T-cell (primary cell): ENCODE data around the gene METTL16. TPM values are rescaled to one million over a fixed set of nuclear protein-coding genes. Genes with fewer than 3 reads are reported as not detected.
"Not testable (repeated sequence)": the region's sequence is repeated elsewhere in the genome, so short reads cannot be mapped to it uniquely, and the experiment has no call there.

ENCODE experiments used
- ATAC-seq, 4 experiments: fragments of 200-7000 bp in 3 of 4; fragments of 150-1000 bp in 1 of 4; cut with Tn5 transposase; replicated peaks in 1 of 4; 1 replicate in 3 of 4; 2 replicates in 1 of 4; pipeline ENCODE4 v1.10.0; 2021; ENCODE audit warnings: moderate library complexity in 3 of 4, mild to moderate bottlenecking in 2 of 4, moderate number of reproducible peaks in 1 of 4
- CTCF ChIA-PET, 2 donors: fragments of 300-600 bp; sonication (Branson Sonifier 250); formaldehyde crosslinking; loops; one replicate each; lab custom pipeline; 2022; ENCODE audit warnings: antibody characterized with exemption in 2 of 2; lab: Charles Lee
- POLR2A ChIA-PET, 2 donors: fragments of 300-600 bp; sonication (Branson Sonifier 250); formaldehyde crosslinking; loops; one replicate each; lab custom pipeline; 2022; ENCODE audit warnings: antibody characterized with exemption in 2 of 2; lab: Charles Lee
- DNase-seq, 35 experiments: peaks; one replicate each; pipeline versions ENCODE4 v3.0.0 to v3.0.0-alpha.2; 2013 to 2023
- H3K27ac ChIP-seq: one replicate; pipeline ENCODE4 v1.5.1; 2013; ENCODE audit warnings: low read length
- H3K27me3 ChIP-seq, 2 experiments: replicated peaks in 1 of 2; 1 replicate in 1 of 2; 2 replicates in 1 of 2; pipeline versions ENCODE4 v1.6.1 to v1.7.0; 2013; ENCODE audit warnings: low read length in 1 of 2, mixed read lengths in 1 of 2; ENCODE audit not compliant: control insufficient read depth in 2 of 2, insufficient read depth in 2 of 2; ENCODE audit errors: extremely low read depth in 1 of 2
- H3K36me3 ChIP-seq, 2 donors: 1 replicate in 1 of 2; 2 replicates in 1 of 2; pipeline versions ENCODE4 v1.6.1 to v1.7.0; 2013; ENCODE audit warnings: low read length in 1 of 2; ENCODE audit not compliant: control insufficient read depth in 2 of 2, insufficient read depth in 1 of 2; ENCODE audit errors: extremely low read depth in 1 of 2
- H3K4me1 ChIP-seq, 2 experiments: 1 replicate in 1 of 2; 2 replicates in 1 of 2; pipeline versions ENCODE4 v1.6.1 to v1.7.0; 2013; ENCODE audit warnings: low read length in 2 of 2, mixed read lengths in 1 of 2; ENCODE audit not compliant: insufficient read depth in 2 of 2, control insufficient read depth in 1 of 2; ENCODE audit errors: extremely low read depth in 1 of 2
- H3K4me3 ChIP-seq, 2 donors: 1 replicate in 1 of 2; 2 replicates in 1 of 2; pipeline versions ENCODE4 v1.5.1 to v1.7.0; 2013; ENCODE audit warnings: mild to moderate bottlenecking in 2 of 2, low read length in 1 of 2, moderate library complexity in 1 of 2; ENCODE audit not compliant: control insufficient read depth in 1 of 2; ENCODE audit errors: extremely low read depth in 1 of 2
- H3K9me3 ChIP-seq: 2 replicates; pipeline ENCODE4 v1.7.0; 2013
- H3K27ac Mint-ChIP-seq, 2 donors: one replicate each; pipeline ENCODE4 v1.8.0; 2020 to 2021; ENCODE audit warnings: mild to moderate bottlenecking in 2 of 2, mixed read lengths in 2 of 2
- H3K27me3 Mint-ChIP-seq, 2 donors: one replicate each; pipeline ENCODE4 v1.8.0; 2021 to 2022; ENCODE audit warnings: mixed read lengths in 2 of 2
- H3K36me3 Mint-ChIP-seq: one replicate; pipeline ENCODE4 v1.8.0; 2021; ENCODE audit warnings: mixed read lengths
- H3K4me1 Mint-ChIP-seq, 3 donors: one replicate each; pipeline ENCODE4 v1.8.0; 2020 to 2022; ENCODE audit warnings: mixed read lengths in 3 of 3, mild to moderate bottlenecking in 1 of 3
- H3K4me3 Mint-ChIP-seq, 3 donors: one replicate each; pipeline ENCODE4 v1.8.0; 2020 to 2022; ENCODE audit warnings: mild to moderate bottlenecking in 3 of 3, mixed read lengths in 3 of 3, moderate library complexity in 3 of 3
- H3K9me3 Mint-ChIP-seq, 3 donors: one replicate each; pipeline ENCODE4 v1.8.0; 2020 to 2022; ENCODE audit warnings: mixed read lengths in 3 of 3
- WGBS: methylation state at CpG from one replicate; pipeline ENCODE4 v1.1.5; 2013; ENCODE audit warnings: missing lambda C conversion rate; ENCODE audit not compliant: insufficient coverage; 5-methylcytosine and 5-hydroxymethylcytosine counted together
- total RNA-seq, 35 experiments: library from RNA in 6 of 35; stranded (reverse) in 6 of 35; fragments of 120-200 nt in 1 of 35; gene quantifications; one replicate each; pipeline versions ENCODE4 v1.2.1 to v1.2.4 and lab custom pipeline; 2013 to 2026

Gene METTL16
- total RNA-seq, 5 donors from 2014 or later (not counting 1 experiment from before 2014, with no cell fraction given) = 43.0 to 51.1 (median 43.2) TPM

- DNase-seq = no peak
- no peaks in the 10 kb centered on the region for H3K27me3 Mint-ChIP-seq
- H3K4me1 ChIP-seq = no peaks in the 10 kb centered on the region
- ATAC-seq = no peak
- no peak overlapping the region for H3K4me3 ChIP-seq
- ChIA-PET CTCF (interaction anchor here in 1 of 2 donors (0.7 kb wide), 1 partner anchor 488 kb away, joined by 3 read pairs; no protein-coding TSS in a partner anchor), POLR2A (no interaction called here)
- H3K4me1 Mint-ChIP-seq = peaks cover 2 to 13% (median 6%) of the 10 kb centered on the region in 3 donors
- no peaks in the 10 kb centered on the region for H3K27me3 ChIP-seq
- H3K4me3 Mint-ChIP-seq = no peak overlapping the region
- WGBS = no CpG with 5 or more reads among the region's 1 CpG
- no peak overlapping the region for H3K27ac ChIP-seq
- peaks cover 13 to 14% of the 10 kb centered on the region in 2 donors for H3K36me3 ChIP-seq
- no peaks in the 10 kb centered on the region for H3K9me3 ChIP-seq
- H3K9me3 Mint-ChIP-seq = peaks cover 0 to 5% (median 4%) of the 10 kb centered on the region in 3 donors
- peaks cover 25% of the 10 kb centered on the region for H3K36me3 Mint-ChIP-seq
- H3K27ac Mint-ChIP-seq = no peak overlapping the region
Measured at GRCh38 chr17:2445638-2446037, 66.0 kb downstream of the METTL16 start.

GRCh38 chr17:2444382-2444781, 67.3 kb downstream of the METTL16 start:
- Mint-ChIP-seq H3K4me3 (no peak overlapping the region), H3K9me3 (peaks cover 0 to 5% (median 4%) of the 10 kb centered on the region in 3 donors), H3K4me1 (peaks cover under 1 to 6% (median 2%) of the 10 kb centered on the region in 3 donors), H3K36me3 (peaks cover 25% of the 10 kb centered on the region), H3K27ac (no peak overlapping the region), H3K27me3 (no peaks in the 10 kb centered on the region)
- Histone ChIP-seq H3K27me3 (no peaks in the 10 kb centered on the region), H3K4me3 (no peak overlapping the region), H3K4me1 (no peaks in the 10 kb centered on the region), H3K27ac (no peak overlapping the region), H3K9me3 (no peaks in the 10 kb centered on the region), H3K36me3 (peaks cover 13 to 25% of the 10 kb centered on the region in 2 donors)
- no peak for ATAC-seq
- WGBS = no CpG with 5 or more reads among the region's 8 CpGs
- POLR2A ChIA-PET = interaction anchor here in 1 of 2 donors (0.6 kb wide), 1 partner anchor 625 kb away, joined by 3 read pairs; no protein-coding TSS in a partner anchor
- no peak for DNase-seq
- CTCF ChIA-PET = interaction anchor here in 1 of 2 donors (0.6 kb wide), 1 partner anchor 232 kb away, joined by 4 read pairs; no protein-coding TSS in a partner anchor

DNA sequence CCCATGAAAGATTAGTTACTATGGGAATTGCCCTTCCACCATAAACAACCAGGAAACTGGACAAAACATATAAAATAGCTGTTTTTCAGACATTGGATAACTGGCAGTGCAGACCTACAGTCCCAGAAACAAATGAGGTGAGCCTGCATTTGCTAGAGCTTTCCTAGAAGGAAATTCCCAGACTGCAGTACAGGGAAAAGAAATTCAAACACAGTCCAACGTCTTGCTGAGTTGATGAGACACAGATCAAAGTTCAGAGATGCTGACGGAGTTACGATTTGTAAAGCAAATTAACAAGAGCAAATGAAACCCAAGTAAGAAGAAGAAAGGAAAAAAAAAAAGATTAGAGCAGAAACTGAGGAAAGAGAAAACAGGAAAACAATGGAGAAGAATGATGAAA, 69.5 kb downstream of the METTL16 start:
- H3K4me3 ChIP-seq = no peak overlapping the region
- H3K27ac ChIP-seq = no peak overlapping the region
- Mint-ChIP-seq H3K4me3 (no peak overlapping the region), H3K27ac (peak overlapping the region in 1 of 2 donors; percentile 21), H3K9me3 (peaks cover 0 to 5% (median 4%) of the 10 kb centered on the region in 3 donors), H3K4me1 (peaks cover 0 to 6% (median 2%) of the 10 kb centered on the region in 3 donors), H3K36me3 (peaks cover 36% of the 10 kb centered on the region), H3K27me3 (no peaks in the 10 kb centered on the region)
- H3K27me3 ChIP-seq = no peaks in the 10 kb centered on the region
- POLR2A ChIA-PET = no interaction called here
- CTCF ChIA-PET = no interaction called here
- peaks cover 13 to 44% of the 10 kb centered on the region in 2 donors for H3K36me3 ChIP-seq
- no peaks in the 10 kb centered on the region for H3K4me1 ChIP-seq
- no peak for ATAC-seq
- no peak for DNase-seq
- no peaks in the 10 kb centered on the region for H3K9me3 ChIP-seq
- no CpG with 5 or more reads among the region's 3 CpGs for whole genome bisulfite sequencing

GRCh38 chr17:2440930-2441329, 70.8 kb downstream of the METTL16 start:
- DNase-seq (no peak), ATAC-seq (no peak)
- H3K27me3 ChIP-seq = no peaks in the 10 kb centered on the region
- Mint-ChIP-seq H3K27me3 (no peaks in the 10 kb centered on the region), H3K4me1 (peaks cover 0 to 6% (median 2%) of the 10 kb centered on the region in 3 donors), H3K27ac (no peak overlapping the region), H3K4me3 (no peak overlapping the region), H3K36me3 (peaks cover 41% of the 10 kb centered on the region), H3K9me3 (peaks cover 0 to 2% (median 1%) of the 10 kb centered on the region in 3 donors)
- no peaks in the 10 kb centered on the region for H3K9me3 ChIP-seq
- no peaks in the 10 kb centered on the region for H3K4me1 ChIP-seq
- WGBS = 100% methylated on average over 1 of the region's 4 CpGs
- H3K27ac ChIP-seq = no peak overlapping the region
- ChIA-PET POLR2A (interaction anchor here in 1 of 2 donors (0.6 kb wide), 1 partner anchor 10 kb away, joined by 5 read pairs; no protein-coding TSS in a partner anchor), CTCF (no interaction called here)
- H3K36me3 ChIP-seq = peaks cover 13 to 56% of the 10 kb centered on the region in 2 donors
- no peak overlapping the region for H3K4me3 ChIP-seq

GRCh38 chr17:2439997-2440396, 71.7 kb downstream of the METTL16 start:
- 100% methylated on average over 3 of the region's 6 CpGs for WGBS
- H3K27ac ChIP-seq, H3K4me1 Mint-ChIP-seq, H3K4me1 ChIP-seq, ATAC-seq, DNase-seq, H3K9me3 Mint-ChIP-seq, POLR2A ChIA-PET, H3K4me3 Mint-ChIP-seq, H3K4me3 ChIP-seq, CTCF ChIA-PET, H3K27me3 ChIP-seq, H3K27me3 Mint-ChIP-seq, H3K9me3 ChIP-seq, H3K27ac Mint-ChIP-seq: not testable (repeated sequence)
- peaks cover 15 to 62% of the 10 kb centered on the region in 2 donors for H3K36me3 ChIP-seq
- peaks cover 39% of the 10 kb centered on the region for H3K36me3 Mint-ChIP-seq

DNA sequence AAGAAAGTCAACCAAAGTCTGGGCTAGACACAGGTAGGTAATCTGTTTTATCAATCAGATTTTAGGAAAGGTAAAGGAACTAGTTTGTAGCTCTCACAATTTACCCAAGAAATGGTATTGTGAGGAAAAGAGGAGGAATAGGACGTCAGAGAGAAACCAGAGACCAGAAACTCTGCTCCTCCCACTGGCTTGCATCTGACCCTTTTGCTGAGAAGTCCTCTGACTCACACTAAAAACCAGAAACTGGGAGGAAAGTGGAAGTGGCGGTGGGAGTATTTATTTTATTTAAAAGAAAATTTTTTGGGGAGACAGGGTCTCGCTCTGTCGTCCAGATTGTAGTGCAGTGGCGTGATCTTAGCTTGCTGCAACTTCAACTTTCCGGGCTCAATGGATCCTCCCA, 72.9 kb downstream of the METTL16 start:
- ATAC-seq = no peak
- no peaks in the 10 kb centered on the region for H3K4me1 ChIP-seq
- no peak overlapping the region for H3K27ac ChIP-seq
- no peaks in the 10 kb centered on the region for H3K27me3 ChIP-seq
- peaks cover 13 to 65% of the 10 kb centered on the region in 2 donors for H3K36me3 ChIP-seq
- H3K4me1 Mint-ChIP-seq = peaks cover 0 to 6% (median 2%) of the 10 kb centered on the region in 3 donors
- ChIA-PET CTCF (no interaction called here), POLR2A (no interaction called here)
- H3K9me3 Mint-ChIP-seq = no peaks in the 10 kb centered on the region
- no peak for DNase-seq
- no peak overlapping the region for H3K4me3 Mint-ChIP-seq
- no peak overlapping the region for H3K27ac Mint-ChIP-seq
- peaks cover 44% of the 10 kb centered on the region for H3K36me3 Mint-ChIP-seq
- H3K4me3 ChIP-seq = no peak overlapping the region
- H3K9me3 ChIP-seq = no peaks in the 10 kb centered on the region
- WGBS = no CpG with 5 or more reads among the region's 6 CpGs
- H3K27me3 Mint-ChIP-seq = no peaks in the 10 kb centered on the region
